ENCODE measurements around the gene SRSF9.
"Not testable (repeated sequence)": the region's sequence is repeated elsewhere in the genome, so short reads cannot be mapped to it uniquely, and the experiment has no call there.

SRSF9 gene

GRCh38 chr12:120452524-120452923 is 17.0 kb downstream of the SRSF9 start:
- DNase-seq (ENCODE audit: low read depth in 2 of 2), result not testable (repeated sequence)

- DNase-seq (ENCODE audit: low read depth in 2 of 2), result no peak
These were observed 21.6 kb downstream of the SRSF9 start for GRCh38 chr12:120447992-120448391.

GRCh38 chr12:120446844-120447178 is 22.7 kb downstream of the SRSF9 start:
- not testable (repeated sequence) for DNase-seq (ENCODE audit: low read depth in 2 of 2)

GRCh38 chr12:120445911-120446843 is 23.4 kb downstream of the SRSF9 start, which contains the start of the genes GATC and TRIAP1:
TSS of gene GATC (plus strand) at chr12:120446444. CDS start at chr12:120446481, 37 bp downstream.
TSS of gene TRIAP1 (minus strand) at chr12:120446384. CDS start at chr12:120446372, 12 bp downstream.
- peak in 1 of 2 donors; percentile 80 for DNase-seq (ENCODE audit: low read depth in 2 of 2)

GRCh38 chr12:120444676-120445075 is 24.9 kb downstream of the SRSF9 start:
- DNase-seq (ENCODE audit: low read depth in 2 of 2), result no peak

GRCh38 chr12:120439646-120440247 is 29.8 kb downstream of the SRSF9 start:
- peak; percentile 38 to 57 for DNase-seq (ENCODE audit: low read depth in 2 of 2)

- DNase-seq (ENCODE audit: low read depth in 2 of 2), result no peak
These were observed 30.9 kb downstream of the SRSF9 start for GRCh38 chr12:120438495-120439198.

GRCh38 chr12:120437735-120438494 is 31.6 kb downstream of the SRSF9 start, which contains the start of gene COX6A1:
TSS of gene COX6A1 (plus strand) at chr12:120438113. CDS start at chr12:120438127, 14 bp downstream.
- DNase-seq (ENCODE audit: low read depth in 2 of 2), result peak; percentile 90 to 94

GRCh38 chr12:120432772-120433525 is 36.6 kb downstream of the SRSF9 start:
- DNase-seq (ENCODE audit: low read depth in 2 of 2), result no peak

- no peak for DNase-seq (ENCODE audit: low read depth in 2 of 2)
These were observed 40.2 kb downstream of the SRSF9 start for GRCh38 chr12:120429368-120429767.

- DNase-seq (ENCODE audit: low read depth in 2 of 2), result no peak
These were observed 40.8 kb downstream of the SRSF9 start for GRCh38 chr12:120428597-120429229.

GRCh38 chr12:120425797-120426196 is 43.8 kb downstream of the SRSF9 start:
- DNase-seq (ENCODE audit: low read depth in 2 of 2), result no peak

GRCh38 chr12:120422892-120423456 is 46.6 kb downstream of the SRSF9 start:
- no peak for DNase-seq (ENCODE audit: low read depth in 2 of 2)

- no peak for DNase-seq (ENCODE audit: low read depth in 2 of 2)
These were observed 47.8 kb downstream of the SRSF9 start for GRCh38 chr12:120421701-120422100.

- DNase-seq (ENCODE audit: low read depth in 2 of 2), result no peak
These were observed 51.5 kb downstream of the SRSF9 start for GRCh38 chr12:120417917-120418580.

- no peak for DNase-seq (ENCODE audit: low read depth in 2 of 2)
These were observed 52.9 kb downstream of the SRSF9 start for GRCh38 chr12:120416490-120417216.

- DNase-seq (ENCODE audit: low read depth in 2 of 2), result no peak
These were observed 55.5 kb downstream of the SRSF9 start for GRCh38 chr12:120413901-120414695.

GRCh38 chr12:120412421-120412820 is 57.1 kb downstream of the SRSF9 start:
- DNase-seq (ENCODE audit: low read depth in 2 of 2), result no peak

All from stimulated activated CD4-positive, alpha-beta T cell treated with anti-CD3 and anti-CD28 coated beads, Interleukin-1b, Interleukin-23, amount 100 ng/mL, for 1 hour (primary cell).